ENCODE measurements around the gene BMPR1B.

Gene BMPR1B

DNA sequence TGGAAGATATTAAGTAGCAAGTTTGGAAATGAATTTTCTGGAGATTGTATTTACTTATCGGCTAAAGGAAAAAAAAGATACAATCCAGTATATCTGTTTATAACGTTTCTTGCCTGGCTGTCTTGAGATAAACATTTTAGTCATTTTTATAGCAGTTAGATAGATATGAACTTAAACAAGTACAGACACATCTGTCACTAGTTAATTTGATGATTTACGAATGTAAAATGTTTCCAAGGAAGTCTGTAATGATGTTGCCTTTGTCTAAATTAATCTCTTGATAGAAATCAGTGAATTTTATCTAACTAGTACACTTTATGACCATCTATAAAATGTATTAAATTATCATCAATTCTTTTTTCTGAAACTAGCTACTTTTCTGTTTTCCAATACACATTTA lies 5.7 kb downstream of the BMPR1B start:
- TF ChIP-seq, protein P1, sequence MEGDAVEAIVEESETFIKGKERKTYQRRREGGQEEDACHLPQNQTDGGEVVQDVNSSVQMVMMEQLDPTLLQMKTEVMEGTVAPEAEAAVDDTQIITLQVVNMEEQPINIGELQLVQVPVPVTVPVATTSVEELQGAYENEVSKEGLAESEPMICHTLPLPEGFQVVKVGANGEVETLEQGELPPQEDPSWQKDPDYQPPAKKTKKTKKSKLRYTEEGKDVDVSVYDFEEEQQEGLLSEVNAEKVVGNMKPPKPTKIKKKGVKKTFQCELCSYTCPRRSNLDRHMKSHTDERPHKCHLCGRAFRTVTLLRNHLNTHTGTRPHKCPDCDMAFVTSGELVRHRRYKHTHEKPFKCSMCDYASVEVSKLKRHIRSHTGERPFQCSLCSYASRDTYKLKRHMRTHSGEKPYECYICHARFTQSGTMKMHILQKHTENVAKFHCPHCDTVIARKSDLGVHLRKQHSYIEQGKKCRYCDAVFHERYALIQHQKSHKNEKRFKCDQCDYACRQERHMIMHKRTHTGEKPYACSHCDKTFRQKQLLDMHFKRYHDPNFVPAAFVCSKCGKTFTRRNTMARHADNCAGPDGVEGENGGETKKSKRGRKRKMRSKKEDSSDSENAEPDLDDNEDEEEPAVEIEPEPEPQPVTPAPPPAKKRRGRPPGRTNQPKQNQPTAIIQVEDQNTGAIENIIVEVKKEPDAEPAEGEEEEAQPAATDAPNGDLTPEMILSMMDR (IDR thresholded peaks at IDR 0.05; ENCODE audit: extremely low read depth, missing control alignments), result no peak

DNA sequence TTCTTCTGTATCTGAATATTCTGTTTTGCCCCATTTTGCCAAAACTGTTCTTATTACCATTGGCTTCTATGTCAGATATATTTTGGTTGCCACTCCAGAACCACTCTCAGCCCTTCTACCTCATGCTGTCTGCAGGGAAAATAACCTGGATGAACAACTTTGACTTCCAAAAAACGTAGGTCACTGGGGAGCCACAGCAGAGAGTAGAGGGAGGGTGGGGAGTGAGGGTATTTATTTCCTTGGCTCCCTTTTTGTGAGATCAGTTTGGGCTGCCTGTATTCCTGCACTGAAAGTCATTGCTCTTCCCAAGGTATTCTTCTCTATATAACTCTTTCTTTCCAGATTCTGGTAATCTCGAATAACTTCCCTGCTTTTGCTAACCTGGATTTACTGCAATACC lies 6.3 kb downstream of the BMPR1B start:
- TF ChIP-seq, protein P1 (IDR thresholded peaks at IDR 0.05; ENCODE audit: extremely low read depth, missing control alignments), result no peak
- no peak for DNase-seq (ENCODE audit: low spot score)

More for the DNA sequence above, 5.7 kb downstream of the BMPR1B start:
- DNase-seq (ENCODE audit: low spot score), result no peak

DNA sequence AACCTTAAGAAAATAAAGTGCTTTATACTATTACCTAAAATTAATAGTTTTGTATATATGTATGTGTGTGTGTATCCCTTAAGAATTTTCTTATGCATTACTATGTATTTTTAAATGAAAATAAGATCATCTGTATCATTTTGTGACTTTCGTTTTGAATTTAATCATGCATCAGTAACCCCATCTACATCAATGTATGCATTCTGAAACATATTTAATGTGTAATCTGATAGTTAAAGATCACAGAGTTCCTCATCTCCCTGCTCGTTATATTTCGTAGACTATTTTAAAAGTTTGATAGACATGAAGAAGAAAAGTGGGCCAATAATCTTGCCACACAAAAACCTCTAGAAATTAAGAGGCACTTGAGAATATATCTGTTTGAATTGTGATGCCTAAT lies 7.4 kb downstream of the BMPR1B start:
- DNase-seq (ENCODE audit: low spot score), result no peak
- TF ChIP-seq, protein P1 (IDR thresholded peaks at IDR 0.05; ENCODE audit: extremely low read depth, missing control alignments), result no peak

DNA sequence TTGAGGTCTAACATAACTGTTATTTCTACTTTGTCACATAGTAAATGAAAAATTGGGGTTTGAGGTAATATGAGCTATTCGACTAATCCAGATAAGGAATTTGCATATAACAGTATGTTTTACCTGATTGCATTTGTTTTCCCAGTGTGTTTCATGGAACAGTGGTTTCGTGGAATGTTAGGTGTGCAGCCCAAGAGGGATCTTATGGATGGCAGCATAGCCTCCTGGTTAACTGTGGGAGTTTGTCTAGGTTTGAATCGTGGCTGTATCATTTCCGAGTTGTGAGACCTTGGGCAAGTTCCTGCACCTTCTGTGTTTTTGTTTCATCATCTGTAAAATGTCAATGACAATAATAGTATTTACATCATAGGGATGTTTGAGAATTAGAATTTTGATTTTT lies 7.9 kb downstream of the BMPR1B start:
- TF ChIP-seq, protein P1 (IDR thresholded peaks at IDR 0.05; ENCODE audit: extremely low read depth, missing control alignments), result no peak
- DNase-seq (ENCODE audit: low spot score), result no peak

DNA sequence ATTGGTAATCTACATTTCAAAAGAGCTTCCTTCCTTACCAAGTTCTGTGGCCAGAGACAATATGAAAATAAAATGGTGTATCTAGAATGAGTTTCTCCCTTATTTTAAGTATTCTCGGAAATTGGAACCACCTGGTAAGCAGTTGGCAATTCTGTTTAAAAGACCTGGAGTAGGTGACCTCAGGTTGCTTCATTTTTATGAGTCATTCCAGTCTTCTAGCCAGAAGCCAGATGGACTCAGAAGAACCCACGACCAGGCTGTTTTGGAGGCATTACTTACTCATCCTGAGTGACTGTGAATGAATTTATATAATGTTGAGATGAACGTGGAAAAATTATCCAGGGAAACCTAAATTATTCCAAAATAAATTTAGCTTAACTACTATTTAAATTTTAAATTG lies 9.1 kb downstream of the BMPR1B start:
- no peak for DNase-seq (ENCODE audit: low spot score)
- TF ChIP-seq, protein P1 (IDR thresholded peaks at IDR 0.05; ENCODE audit: extremely low read depth, missing control alignments), result no peak

- DNase-seq (ENCODE audit: low spot score), result no peak
- TF ChIP-seq, protein P1 (IDR thresholded peaks at IDR 0.05; ENCODE audit: extremely low read depth, missing control alignments), result no peak
These were observed 9.7 kb downstream of the BMPR1B start for GRCh38 chr4:94767446-94767845.

- TF ChIP-seq, protein P1 (IDR thresholded peaks at IDR 0.05; ENCODE audit: extremely low read depth, missing control alignments), result no peak
These were observed 25.0 kb downstream of the BMPR1B start for GRCh38 chr4:94782707-94783106.

More at GRCh38 chr4:94782707-94783106, 25.0 kb downstream of the BMPR1B start:
- no peak for DNase-seq (ENCODE audit: low spot score)
